Osteoblast (primary cell): ENCODE results near the gene SETX. TPM values are rescaled to one million over a fixed set of nuclear protein-coding genes. Genes with fewer than 3 reads are reported as not detected.

Experiments used
- DNase-seq: peaks from one replicate; pipeline ENCODE4 v3.0.0; 2011; ENCODE audit warnings: low spot score, mixed read lengths; ENCODE audit not compliant: insufficient read length; ENCODE audit errors: missing footprints
- H2AFZ ChIP-seq: 2 replicates; pipeline ENCODE4 v1.6.0; 2011; ENCODE audit warnings: mild to moderate bottlenecking, low read length
- H3K27ac ChIP-seq: 2 replicates; pipeline ENCODE4 v1.5.1; 2011; ENCODE audit warnings: mild to moderate bottlenecking, low read depth, low read length, moderate library complexity
- H3K27me3 ChIP-seq: 2 replicates; pipeline ENCODE4 v1.6.0; 2012; ENCODE audit warnings: mild to moderate bottlenecking, control low read depth, inconsistent platforms, low read length, moderate library complexity; ENCODE audit not compliant: insufficient read depth
- H3K36me3 ChIP-seq: 2 replicates; pipeline ENCODE4 v1.5.1; 2011; ENCODE audit warnings: mild to moderate bottlenecking, low read length, control low read depth, moderate library complexity; ENCODE audit not compliant: insufficient read depth
- H3K4me1 ChIP-seq: 2 replicates; pipeline ENCODE4 v1.5.1; 2011; ENCODE audit warnings: mild to moderate bottlenecking, low read length, control low read depth, moderate library complexity; ENCODE audit not compliant: insufficient read depth
- H3K4me2 ChIP-seq: 2 replicates; pipeline ENCODE4 v1.6.0; 2011; ENCODE audit warnings: mild to moderate bottlenecking, low read length; ENCODE audit not compliant: insufficient read depth
- H3K4me3 ChIP-seq: fragments of 200-600 bp; sonication (generic); 3 replicates; pipeline ENCODE4 v1.5.1; 2012; ENCODE audit warnings: mild to moderate bottlenecking, low read length, inconsistent platforms; ENCODE audit not compliant: insufficient read depth
- H3K79me2 ChIP-seq: 2 replicates; pipeline ENCODE4 v1.6.0; 2012; ENCODE audit warnings: mild to moderate bottlenecking, low read length, control low read depth, inconsistent platforms; ENCODE audit not compliant: insufficient read depth
- H3K9me3 ChIP-seq: 2 replicates; pipeline ENCODE4 v1.5.1; 2011; ENCODE audit warnings: low read depth, low read length, control low read depth
- H4K20me1 ChIP-seq: 2 replicates; pipeline ENCODE4 v1.6.0; 2012; ENCODE audit warnings: mild to moderate bottlenecking, low read length, control low read depth; ENCODE audit not compliant: insufficient read depth
- CTCF ChIP-seq: IDR thresholded peaks from 2 replicates; pipeline ENCODE4 v1.5.1; 2011; ENCODE audit warnings: mild to moderate bottlenecking, low read depth, low read length, moderate library complexity; ENCODE audit errors: extremely low read depth
- total RNA-seq: library from RNA; depleted of rRNA; stranded (reverse); fragments of >200 nt; gene quantifications from 2 replicates; pipeline ENCODE4 v1.2.3, GENCODE V29; 2012

Gene SETX
- total RNA-seq, 1 donor: 89.0 TPM

- DNase-seq: no peak
- Histone ChIP-seq H3K4me3 (no peak overlapping the region), H4K20me1 (no peaks in the 10 kb centered on the region), H3K27me3 (no peaks in the 10 kb centered on the region), H3K4me2 (no peak overlapping the region), H3K9me3 (no peaks in the 10 kb centered on the region), H2AFZ (no peak overlapping the region), H3K79me2 (no peaks in the 10 kb centered on the region), H3K4me1 (no peaks in the 10 kb centered on the region), H3K36me3 (peaks cover 55% of the 10 kb centered on the region), H3K27ac (no peak overlapping the region)
- TF ChIP-seq CTCF: no peak
These were observed 40.8 kb upstream of the SETX start for GRCh38 chr9:132395560-132395959.

- H3K36me3 ChIP-seq: peaks cover 61% of the 10 kb centered on the region
- H3K9me3 ChIP-seq: no peaks in the 10 kb centered on the region
- H3K27me3 ChIP-seq: no peaks in the 10 kb centered on the region
- no peaks in the 10 kb centered on the region for H3K79me2 ChIP-seq
- no peak overlapping the region for H2AFZ ChIP-seq
- no peaks in the 10 kb centered on the region for H3K4me1 ChIP-seq
- TF ChIP-seq CTCF: no peak
- H4K20me1 ChIP-seq: no peaks in the 10 kb centered on the region
- no peak overlapping the region for H3K4me3 ChIP-seq
- H3K27ac ChIP-seq: no peak overlapping the region
- H3K4me2 ChIP-seq: no peak overlapping the region
- no peak for DNase-seq
These were observed 36.7 kb upstream of the SETX start for GRCh38 chr9:132391449-132391848.

- Histone ChIP-seq H3K79me2 (no peaks in the 10 kb centered on the region), H3K27ac (no peak overlapping the region), H3K4me1 (no peaks in the 10 kb centered on the region), H3K27me3 (no peaks in the 10 kb centered on the region), H3K4me2 (no peak overlapping the region), H3K4me3 (no peak overlapping the region), H3K36me3 (peaks cover 59% of the 10 kb centered on the region), H4K20me1 (no peaks in the 10 kb centered on the region), H2AFZ (no peak overlapping the region), H3K9me3 (no peaks in the 10 kb centered on the region)
- no peak for DNase-seq
- TF ChIP-seq CTCF: no peak
These were observed 36.2 kb upstream of the SETX start for GRCh38 chr9:132390966-132391365.

GRCh38 chr9:132387133-132387532, 32.3 kb upstream of the SETX start:
- H3K27me3 ChIP-seq: no peaks in the 10 kb centered on the region
- no peak overlapping the region for H3K4me3 ChIP-seq
- no peak for TF ChIP-seq CTCF
- DNase-seq: peak; percentile 80
- H3K9me3 ChIP-seq: no peaks in the 10 kb centered on the region
- H3K79me2 ChIP-seq: no peaks in the 10 kb centered on the region
- H4K20me1 ChIP-seq: no peaks in the 10 kb centered on the region
- no peak overlapping the region for H3K27ac ChIP-seq
- no peak overlapping the region for H3K4me2 ChIP-seq
- peaks cover 71% of the 10 kb centered on the region for H3K36me3 ChIP-seq
- no peaks in the 10 kb centered on the region for H3K4me1 ChIP-seq
- H2AFZ ChIP-seq: no peak overlapping the region
